Small intestine (tissue), 7 donors: ENCODE measurements around the gene IHH. TPM values are rescaled to one million over a fixed set of nuclear protein-coding genes. Genes with fewer than 3 reads are reported as not detected.
A peak's percentile ranks its signal among the peaks of the same experiment; 100 is the strongest.

Experiments
- DNase-seq, 2 donors: peaks; one replicate each; pipeline versions ENCODE4 v3.0.0 to v3.0.0-alpha.2; 2013
- FAIRE-seq: peaks from 2 replicates; lab custom pipeline; 2012; peaks lifted over from hg19 to GRCh38; lab: Jason Lieb, UNC
- H3K27ac ChIP-seq, 3 donors: one replicate each; pipeline ENCODE4 v1.5.1; 2013; ENCODE audit warnings: low read length in 2 of 3, mild to moderate bottlenecking in 2 of 3, control low read depth in 1 of 3, inconsistent platforms in 1 of 3, low read depth in 1 of 3, moderate library complexity in 1 of 3
- H3K27me3 ChIP-seq, 3 donors: one replicate each; pipeline ENCODE4 v1.6.1; 2013; ENCODE audit warnings: low read length in 3 of 3, inconsistent platforms in 1 of 3; ENCODE audit not compliant: control insufficient read depth in 3 of 3, insufficient read depth in 3 of 3
- H3K36me3 ChIP-seq, 3 donors: one replicate each; pipeline ENCODE4 v1.6.1; 2013; ENCODE audit warnings: low read length in 3 of 3, inconsistent platforms in 1 of 3, low read depth in 1 of 3, mild to moderate bottlenecking in 1 of 3, moderate library complexity in 1 of 3; ENCODE audit not compliant: control insufficient read depth in 3 of 3, insufficient read depth in 2 of 3
- H3K4me1 ChIP-seq, 3 donors: one replicate each; pipeline ENCODE4 v1.6.1; 2013; ENCODE audit warnings: low read length in 2 of 3, inconsistent platforms in 1 of 3, low read depth in 1 of 3, mild to moderate bottlenecking in 1 of 3, moderate library complexity in 1 of 3; ENCODE audit not compliant: control insufficient read depth in 3 of 3, insufficient read depth in 2 of 3
- H3K4me3 ChIP-seq, 3 donors: one replicate each; pipeline ENCODE4 v1.5.1; 2013; ENCODE audit warnings: low read length in 3 of 3, control low read depth in 1 of 3, inconsistent platforms in 1 of 3, low read depth in 1 of 3, mild to moderate bottlenecking in 1 of 3, moderate library complexity in 1 of 3
- H3K9me3 ChIP-seq, 2 donors: one replicate each; pipeline ENCODE4 v1.6.1; 2013; ENCODE audit warnings: low read depth in 1 of 2, low read length in 1 of 2; ENCODE audit not compliant: control insufficient read depth in 2 of 2, insufficient read depth in 1 of 2
- WGBS, 3 donors: extraction: QIAGEN DNeasy Blood & Tissue Kit; methylation state at CpG; one replicate each; pipeline ENCODE4 v1.1.7; 2013; 5-methylcytosine and 5-hydroxymethylcytosine counted together
- polyA plus RNA-seq, 4 donors: library from polyadenylated mRNA; stranded (reverse) in 3 of 4; unstranded in 1 of 4; fragments of 200-250 nt in 3 of 4; fragments of 120-200 nt in 1 of 4; gene quantifications; one replicate each; pipeline versions ENCODE4 v1.2.1 to v1.2.3, GENCODE V29; 2013
- donor health status: healthy with polysubstance abuse.
- donor health status: control.
- donor health status: control.
- donor health status: Bipolar disorder and iron deficiency.
- donor health status: healthy.

IHH gene
- polyA plus RNA-seq, 4 donors: 13.5 to 95.4 (median 29.1) TPM

DNA sequence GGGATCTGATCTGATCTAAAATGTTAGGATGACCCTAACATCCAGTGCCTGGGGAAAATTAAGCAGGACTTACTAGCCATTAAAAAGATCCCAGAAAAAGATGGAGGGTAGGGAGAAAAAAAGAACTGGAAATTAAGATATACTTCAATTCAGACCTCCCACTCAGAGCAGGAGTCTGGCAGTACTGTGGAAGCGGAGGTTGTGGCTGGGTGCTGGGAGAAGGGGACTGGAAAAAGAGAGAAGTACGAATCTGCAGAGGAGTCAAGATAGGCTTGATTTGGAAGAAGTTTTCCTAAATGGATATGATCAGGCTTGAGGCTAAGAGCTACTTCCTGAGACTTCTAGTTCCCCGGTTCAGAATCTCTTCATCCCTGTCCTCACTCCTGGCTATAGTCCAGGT lies 33.5 kb upstream of the IHH start:
- Histone ChIP-seq H3K27me3 (no peaks in the 10 kb centered on the region), H3K4me1 (peaks cover 0 to 45% (median 2%) of the 10 kb centered on the region in 3 donors), H3K9me3 (peaks cover 0 to 10% of the 10 kb centered on the region in 2 donors), H3K36me3 (peaks cover 0 to 8% (median 0%) of the 10 kb centered on the region in 3 donors), H3K27ac (no peak overlapping the region), H3K4me3 (no peak overlapping the region)
- no peak for DNase-seq
- WGBS, 3 donors: 85 to 95% (median 89%) methylated on average over 3 of the region's 3 CpGs
- FAIRE-seq: no peak

DNA sequence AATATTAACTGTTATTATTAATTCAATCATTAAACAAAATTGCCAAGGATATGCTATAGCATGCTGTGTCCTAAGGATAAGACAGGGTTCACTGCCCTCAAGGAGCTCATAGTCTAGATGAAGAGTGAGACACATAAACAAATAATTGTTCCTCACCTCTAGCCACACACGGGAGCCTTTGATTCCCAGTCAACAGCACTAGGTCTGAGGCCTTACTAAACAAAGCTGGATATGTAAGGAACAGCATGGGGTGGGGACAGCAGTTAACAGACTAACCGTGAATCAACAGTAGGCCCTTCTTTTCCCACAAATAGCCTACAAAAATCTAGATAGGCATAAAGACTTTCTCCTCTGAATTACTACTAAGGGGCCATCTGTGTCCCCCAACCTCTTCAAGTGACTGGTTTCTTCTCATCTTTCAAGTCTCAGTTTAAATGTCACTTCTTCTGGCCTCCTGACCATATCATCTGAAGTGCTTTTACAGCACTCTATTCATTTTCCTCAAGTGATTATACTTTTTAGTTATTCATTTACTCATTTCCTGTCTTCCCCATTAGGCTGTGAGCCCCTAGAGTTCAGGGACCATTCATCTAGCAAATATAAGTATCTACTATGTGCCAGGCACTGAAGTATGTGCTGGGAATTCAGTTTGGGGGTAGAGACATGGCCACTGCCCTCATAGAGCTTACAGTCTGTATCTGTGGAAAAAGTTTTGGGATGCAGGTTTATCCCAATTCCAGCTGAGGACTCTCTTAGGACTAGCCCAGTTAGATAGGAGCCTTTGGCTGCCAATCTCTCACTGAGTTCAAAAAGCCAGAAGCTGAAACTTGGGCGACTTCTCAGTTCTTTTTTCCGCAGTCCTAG lies 29.9 kb upstream of the IHH start:
- no peak for FAIRE-seq
- Histone ChIP-seq H3K27me3 (no peaks in the 10 kb centered on the region), H3K27ac (peak overlapping the region in 1 of 3 donors; percentile 75), H3K4me3 (no peak overlapping the region), H3K4me1 (peaks cover 0 to 48% (median 0%) of the 10 kb centered on the region in 3 donors), H3K36me3 (peaks cover 0 to 18% (median 3%) of the 10 kb centered on the region in 3 donors), H3K9me3 (peaks cover 0 to 10% of the 10 kb centered on the region in 2 donors)
- peak in 1 of 2 donors; percentile 55 for DNase-seq
- 69 to 78% (median 76%) methylated on average over 4 of the region's 4 CpGs for WGBS, 3 donors

DNA sequence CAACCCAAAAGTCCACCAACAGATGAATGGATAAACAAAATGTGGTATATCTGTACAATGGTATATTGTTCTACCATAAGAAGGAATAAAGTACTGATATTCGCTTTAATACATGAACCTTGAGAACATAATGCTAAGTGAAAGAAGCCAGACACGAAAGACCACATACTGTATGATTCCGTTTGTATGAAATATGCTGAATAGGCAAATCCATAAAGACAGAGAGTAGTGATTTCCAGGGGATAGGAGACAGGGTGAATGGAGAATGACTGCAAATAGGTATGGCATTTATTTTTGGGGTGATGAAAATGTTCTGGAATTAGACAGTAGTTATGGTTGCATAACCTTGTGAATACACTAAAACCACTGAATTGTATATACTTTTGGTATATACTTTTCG lies 28.6 kb upstream of the IHH start:
- H3K36me3 ChIP-seq: peaks cover 0 to 16% (median 3%) of the 10 kb centered on the region in 3 donors
- peaks cover 0 to 5% of the 10 kb centered on the region in 2 donors for H3K9me3 ChIP-seq
- WGBS, 3 donors: 95 to 98% (median 97%) methylated on average over 4 of the region's 4 CpGs
- H3K27me3 ChIP-seq: no peaks in the 10 kb centered on the region
- peaks cover 0 to 37% (median 0%) of the 10 kb centered on the region in 3 donors for H3K4me1 ChIP-seq
- no peak for DNase-seq
- FAIRE-seq: no peak
- no peak overlapping the region for H3K27ac ChIP-seq
- no peak overlapping the region for H3K4me3 ChIP-seq

DNA sequence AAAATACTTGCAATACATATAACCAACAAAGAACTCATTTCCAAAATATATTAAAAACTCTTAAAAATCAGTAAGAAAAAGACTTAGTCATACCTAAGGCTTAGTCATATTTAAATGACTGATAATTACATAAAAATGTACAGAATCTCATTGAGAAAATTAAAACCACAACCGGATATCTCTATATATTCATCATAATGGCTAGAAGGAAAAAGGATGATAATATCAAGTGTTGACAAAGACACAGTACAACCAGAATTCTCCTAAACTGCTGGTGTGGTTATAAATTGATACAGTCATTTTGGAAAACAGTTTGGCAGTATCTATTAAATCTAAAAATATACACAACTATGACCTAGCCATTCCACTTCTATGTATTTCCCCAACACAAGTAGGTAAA lies 27.1 kb upstream of the IHH start:
- no peaks in the 10 kb centered on the region for H3K27me3 ChIP-seq
- FAIRE-seq: no peak
- H3K4me1 ChIP-seq: peaks cover 2 to 38% (median 7%) of the 10 kb centered on the region in 3 donors
- no peak overlapping the region for H3K27ac ChIP-seq
- H3K36me3 ChIP-seq: peaks cover 0 to 12% (median 3%) of the 10 kb centered on the region in 3 donors
- no peak overlapping the region for H3K4me3 ChIP-seq
- no peak for DNase-seq
- 96 to 100% (median 97%) methylated on average over 1 of the region's 1 CpG for WGBS, 3 donors
- H3K9me3 ChIP-seq: peaks cover 0 to 5% of the 10 kb centered on the region in 2 donors

DNA sequence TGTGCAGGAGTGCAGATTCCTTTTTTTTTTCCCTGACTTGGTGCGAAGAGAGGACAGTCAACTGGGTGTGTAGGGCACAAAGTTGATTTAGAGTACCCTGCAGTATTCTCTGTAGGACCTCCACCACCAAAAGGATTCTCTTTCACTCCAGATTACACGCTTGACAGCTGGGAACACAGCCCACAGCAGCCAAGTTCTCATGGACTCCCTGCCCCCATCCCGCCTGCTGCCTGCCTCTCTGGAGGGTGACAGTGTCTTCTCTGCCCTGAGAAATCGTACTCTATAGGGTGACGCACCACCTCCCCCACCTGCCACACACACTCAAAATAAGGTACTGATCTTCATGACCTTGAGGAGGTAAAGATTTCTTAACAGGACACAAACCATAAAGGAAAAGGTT lies 26.6 kb upstream of the IHH start:
- H3K27me3 ChIP-seq: no peaks in the 10 kb centered on the region
- no peak overlapping the region for H3K27ac ChIP-seq
- no peak for DNase-seq
- H3K9me3 ChIP-seq: peaks cover 0 to 5% of the 10 kb centered on the region in 2 donors
- H3K4me1 ChIP-seq: peaks cover 2 to 43% (median 10%) of the 10 kb centered on the region in 3 donors
- no peak for FAIRE-seq
- 82 to 92% (median 86%) methylated on average over 5 of the region's 5 CpGs for WGBS, 3 donors
- peaks cover 0 to 12% (median 3%) of the 10 kb centered on the region in 3 donors for H3K36me3 ChIP-seq
- H3K4me3 ChIP-seq: no peak overlapping the region

DNA sequence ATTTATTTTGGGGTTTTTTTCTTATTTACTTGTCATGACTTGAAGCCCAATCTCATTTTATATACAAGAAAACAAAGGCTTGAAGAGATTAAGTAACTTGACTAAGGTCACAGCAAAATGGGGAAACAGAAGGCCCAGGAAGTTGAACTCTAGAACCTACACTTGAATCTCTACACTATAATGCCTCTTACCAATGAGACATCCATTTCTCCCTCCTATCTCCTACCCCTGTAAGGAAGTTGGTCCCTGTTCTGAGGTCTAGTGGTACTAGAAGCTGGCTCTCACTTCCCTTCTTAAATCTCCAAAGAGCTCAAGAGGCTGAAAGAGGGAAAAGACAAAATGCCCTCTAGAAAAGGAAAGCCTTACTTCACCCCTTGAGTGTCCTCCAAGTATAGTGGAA lies 25.5 kb upstream of the IHH start:
- FAIRE-seq (no peak), DNase-seq (no peak)
- Histone ChIP-seq H3K9me3 (peaks cover 0 to 4% of the 10 kb centered on the region in 2 donors), H3K36me3 (peaks cover 0 to 10% (median 3%) of the 10 kb centered on the region in 3 donors), H3K4me1 (peaks cover 4 to 46% (median 19%) of the 10 kb centered on the region in 3 donors), H3K27ac (no peak overlapping the region), H3K27me3 (no peaks in the 10 kb centered on the region), H3K4me3 (no peak overlapping the region)

DNA sequence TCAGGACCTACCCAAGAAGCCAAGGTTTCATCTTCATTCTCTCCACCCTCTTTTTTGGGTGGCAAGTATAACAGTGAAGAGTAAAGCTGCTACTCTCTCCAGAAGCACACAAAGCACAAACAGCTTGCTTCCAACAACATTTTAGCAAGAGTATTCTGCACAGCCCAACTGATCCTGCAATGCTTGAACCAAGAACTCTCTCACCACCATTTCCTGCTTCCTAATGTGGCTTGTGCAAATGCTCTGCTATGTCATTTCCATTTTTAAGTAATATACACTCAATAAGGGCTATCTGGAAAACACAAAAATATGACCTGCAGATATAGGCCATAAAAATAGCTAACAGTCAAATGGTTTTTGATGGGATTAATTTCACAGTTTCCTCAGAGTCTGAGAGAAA lies 24.1 kb upstream of the IHH start:
- Histone ChIP-seq H3K27ac (no peak overlapping the region), H3K36me3 (peaks cover 0 to 16% (median 3%) of the 10 kb centered on the region in 3 donors), H3K4me1 (peaks cover 8 to 42% (median 23%) of the 10 kb centered on the region in 3 donors), H3K27me3 (no peaks in the 10 kb centered on the region), H3K9me3 (no peaks in the 10 kb centered on the region), H3K4me3 (no peak overlapping the region)
- FAIRE-seq (no peak), DNase-seq (no peak)

DNA sequence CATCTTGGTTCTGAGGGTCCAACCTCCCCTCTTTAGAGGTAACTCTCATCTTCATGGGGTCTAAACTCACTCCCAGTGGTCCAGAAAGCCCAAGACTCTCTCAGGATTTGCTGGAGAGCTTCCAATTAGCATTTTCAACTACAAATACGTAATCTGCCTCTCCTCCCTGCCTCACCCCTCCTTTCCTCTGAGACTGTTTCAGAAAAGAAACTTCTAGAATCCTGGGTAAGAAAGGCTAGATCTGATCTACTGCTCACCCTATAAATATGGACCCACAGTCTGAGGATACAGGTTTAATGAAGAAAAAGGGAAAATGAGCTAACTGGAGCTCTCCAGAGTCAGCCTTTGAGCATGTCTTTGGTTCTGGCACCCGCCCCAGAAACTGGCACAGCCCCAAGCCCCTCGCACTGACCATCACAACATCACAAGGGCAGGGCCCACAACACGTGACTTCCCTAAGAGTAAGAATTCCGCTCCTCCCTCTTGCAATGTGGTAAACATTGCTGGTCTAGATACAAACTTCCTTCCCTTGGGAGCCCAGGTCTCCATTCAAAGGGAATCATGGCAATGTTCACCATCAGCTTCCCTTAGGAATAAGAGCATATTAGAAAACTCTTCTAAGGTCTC lies 21.7 kb upstream of the IHH start:
- FAIRE-seq (no peak), DNase-seq (peak in 1 of 2 donors; percentile 32)
- Histone ChIP-seq H3K4me3 (no peak overlapping the region), H3K9me3 (no peaks in the 10 kb centered on the region), H3K27me3 (no peaks in the 10 kb centered on the region), H3K4me1 (peaks cover 10 to 57% (median 26%) of the 10 kb centered on the region in 3 donors), H3K36me3 (peaks cover 3 to 18% (median 5%) of the 10 kb centered on the region in 3 donors), H3K27ac (peak overlapping the region; percentile 90 to 97 (median 90))
- WGBS, 3 donors: 17 to 38% (median 34%) methylated on average over 5 of the region's 5 CpGs
